Choroid plexus epithelial cell (primary cell): ENCODE results near the gene FCRL1.

ENCODE experiments used
- DNase-seq: peaks from one replicate; pipeline ENCODE4 v3.0.0-alpha.2; 2010; ENCODE audit warnings: low read depth
- H3K4me3 ChIP-seq: 2 replicates; pipeline ENCODE4 v1.5.1; 2011; ENCODE audit warnings: low read depth, mild to moderate bottlenecking, control low read depth, low read length, moderate library complexity
- TF ChIP-seq, protein P1 (sequence below): conservative IDR thresholded peaks from 2 replicates; pipeline ENCODE4 v1.5.1; 2011; ENCODE audit warnings: low read depth, mild to moderate bottlenecking, control low read depth, inconsistent platforms, low read length, moderate library complexity

Gene FCRL1

DNA sequence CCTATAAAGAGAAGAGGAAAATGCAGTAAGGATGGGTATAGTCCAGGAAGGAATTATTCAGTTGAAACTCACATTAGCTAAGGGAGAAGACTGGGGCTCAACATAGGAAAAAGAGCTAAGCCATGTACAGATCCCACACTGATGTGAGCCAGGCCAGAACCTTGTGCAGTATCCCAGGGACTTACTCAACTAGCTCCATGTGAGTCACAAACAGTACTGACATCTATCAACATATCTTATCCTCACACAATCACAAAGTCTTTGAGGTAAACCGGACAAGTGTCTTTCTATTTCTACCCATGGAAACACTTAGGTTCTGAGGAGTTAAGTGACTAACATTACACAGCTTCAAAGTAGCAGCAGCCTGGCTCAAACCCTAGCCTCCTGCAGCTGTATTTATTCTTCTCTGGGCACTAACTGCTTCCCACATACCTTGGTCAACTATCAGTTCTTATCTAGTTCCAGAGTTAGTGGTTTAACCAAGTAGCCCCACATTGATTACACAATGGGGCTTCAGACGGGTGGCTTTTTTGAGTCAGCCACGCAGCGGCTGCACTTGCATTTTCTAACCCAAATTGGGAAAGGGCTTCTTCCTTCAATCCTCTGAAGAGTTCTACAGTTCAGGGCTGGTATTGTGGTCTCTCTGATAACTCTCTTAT, 12.2 kb upstream of the FCRL1 start:
- no peak overlapping the region for H3K4me3 ChIP-seq
- TF ChIP-seq, protein P1, sequence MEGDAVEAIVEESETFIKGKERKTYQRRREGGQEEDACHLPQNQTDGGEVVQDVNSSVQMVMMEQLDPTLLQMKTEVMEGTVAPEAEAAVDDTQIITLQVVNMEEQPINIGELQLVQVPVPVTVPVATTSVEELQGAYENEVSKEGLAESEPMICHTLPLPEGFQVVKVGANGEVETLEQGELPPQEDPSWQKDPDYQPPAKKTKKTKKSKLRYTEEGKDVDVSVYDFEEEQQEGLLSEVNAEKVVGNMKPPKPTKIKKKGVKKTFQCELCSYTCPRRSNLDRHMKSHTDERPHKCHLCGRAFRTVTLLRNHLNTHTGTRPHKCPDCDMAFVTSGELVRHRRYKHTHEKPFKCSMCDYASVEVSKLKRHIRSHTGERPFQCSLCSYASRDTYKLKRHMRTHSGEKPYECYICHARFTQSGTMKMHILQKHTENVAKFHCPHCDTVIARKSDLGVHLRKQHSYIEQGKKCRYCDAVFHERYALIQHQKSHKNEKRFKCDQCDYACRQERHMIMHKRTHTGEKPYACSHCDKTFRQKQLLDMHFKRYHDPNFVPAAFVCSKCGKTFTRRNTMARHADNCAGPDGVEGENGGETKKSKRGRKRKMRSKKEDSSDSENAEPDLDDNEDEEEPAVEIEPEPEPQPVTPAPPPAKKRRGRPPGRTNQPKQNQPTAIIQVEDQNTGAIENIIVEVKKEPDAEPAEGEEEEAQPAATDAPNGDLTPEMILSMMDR: no peak
- DNase-seq: no peak

DNA sequence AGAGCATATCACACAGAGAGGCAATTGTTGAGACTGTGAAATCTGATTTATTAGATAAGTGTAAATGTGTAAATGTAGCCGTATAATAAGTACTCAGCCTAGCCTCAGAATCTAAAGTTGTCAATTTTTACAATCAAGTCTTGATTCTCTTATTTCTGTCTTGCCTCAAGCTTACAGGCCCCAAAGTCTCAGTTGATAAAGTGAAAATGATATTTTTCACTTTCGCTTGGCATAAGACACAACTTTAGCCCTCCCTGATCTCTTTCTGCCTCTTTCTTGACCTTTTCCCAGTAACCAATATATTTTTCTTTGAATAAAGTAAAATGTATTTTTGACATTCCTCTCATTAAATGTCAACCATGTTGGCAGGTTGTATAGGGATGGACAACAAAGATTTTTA, 11.0 kb upstream of the FCRL1 start:
- TF ChIP-seq, protein P1: no peak
- H3K4me3 ChIP-seq: no peak overlapping the region
- no peak for DNase-seq

DNA sequence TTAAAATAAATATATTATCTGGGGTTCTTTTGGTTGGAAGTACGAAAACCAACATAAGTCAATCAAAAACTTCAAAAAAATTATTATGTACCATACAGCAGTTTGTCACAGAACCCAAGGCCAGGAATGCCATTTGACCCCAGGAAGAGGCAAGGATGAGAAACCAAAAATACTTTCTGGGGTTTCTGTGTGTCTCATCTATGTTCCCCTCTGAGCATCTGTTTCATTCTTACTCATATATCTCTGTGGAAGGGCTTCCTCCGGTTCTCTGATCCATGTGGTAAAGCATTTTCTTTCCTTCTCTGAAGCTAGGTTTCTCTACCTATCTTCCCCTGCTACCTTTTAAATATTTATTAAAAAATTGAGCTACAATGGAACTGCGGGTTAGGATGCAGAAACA, 9.8 kb upstream of the FCRL1 start:
- no peak for DNase-seq
- no peak overlapping the region for H3K4me3 ChIP-seq
- TF ChIP-seq, protein P1: no peak

DNA sequence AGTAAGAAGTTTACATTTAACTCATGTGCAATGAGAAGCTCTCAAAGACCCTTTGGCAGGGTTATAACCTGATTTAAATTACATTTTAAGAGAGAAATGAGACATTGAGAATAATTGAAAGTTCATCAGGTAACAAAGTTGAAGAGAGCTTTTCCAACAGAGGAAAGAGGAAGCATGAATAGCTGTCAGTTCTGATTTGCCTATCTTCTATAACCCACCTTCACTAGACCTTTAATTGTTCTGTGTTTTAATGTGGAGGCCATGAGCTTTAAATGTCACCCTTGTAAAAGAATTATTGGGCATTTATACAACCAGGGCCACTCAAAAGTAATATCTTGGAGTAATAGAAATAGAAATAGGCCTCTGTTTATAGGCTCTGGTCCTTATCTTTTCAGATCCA, 9.3 kb upstream of the FCRL1 start:
- H3K4me3 ChIP-seq: no peak overlapping the region
- TF ChIP-seq, protein P1: no peak
- no peak for DNase-seq

DNA sequence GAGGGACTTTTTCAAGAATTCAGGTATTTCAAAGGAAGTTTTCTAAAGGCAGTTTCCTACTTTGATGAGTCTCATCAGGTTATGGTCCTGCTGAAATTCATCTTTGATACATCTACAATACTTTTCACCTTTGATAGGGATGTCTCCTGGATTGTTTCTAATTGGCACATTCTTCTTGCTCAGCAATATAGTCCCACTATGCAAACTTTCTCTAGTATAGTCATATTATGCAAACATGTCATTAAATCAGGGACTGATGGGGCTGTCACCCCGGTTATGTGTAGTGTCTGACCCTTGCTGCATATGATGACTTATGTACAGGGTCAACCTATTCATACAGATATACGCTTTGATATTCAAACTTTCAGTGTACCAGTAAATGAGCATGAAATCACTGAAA, 379 bp upstream of the FCRL1 start:
- DNase-seq: no peak
- TF ChIP-seq, protein P1: no peak
- H3K4me3 ChIP-seq: no peak overlapping the region

DNA sequence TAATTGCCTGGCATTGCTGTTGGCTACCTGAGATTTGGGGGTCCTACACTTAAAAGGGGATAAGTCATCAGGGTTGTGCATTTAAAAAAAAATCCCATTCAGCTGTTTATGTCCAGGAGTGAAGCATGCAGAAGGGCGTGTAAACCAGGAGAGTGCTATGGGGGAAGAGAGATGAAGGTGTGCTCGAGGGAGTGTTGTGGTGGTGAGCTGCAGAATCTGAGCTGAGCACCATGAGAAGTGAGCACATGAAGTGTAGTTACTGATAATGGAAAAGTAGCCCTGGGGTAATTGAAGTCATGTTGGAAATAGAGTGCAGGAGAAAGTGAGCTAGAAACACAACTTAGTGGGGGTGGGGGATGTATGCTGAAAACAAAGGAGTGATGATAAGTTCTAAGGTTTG, 705 bp downstream of the FCRL1 start:
- TF ChIP-seq, protein P1: no peak
- no peak for DNase-seq
- H3K4me3 ChIP-seq: no peak overlapping the region

DNA sequence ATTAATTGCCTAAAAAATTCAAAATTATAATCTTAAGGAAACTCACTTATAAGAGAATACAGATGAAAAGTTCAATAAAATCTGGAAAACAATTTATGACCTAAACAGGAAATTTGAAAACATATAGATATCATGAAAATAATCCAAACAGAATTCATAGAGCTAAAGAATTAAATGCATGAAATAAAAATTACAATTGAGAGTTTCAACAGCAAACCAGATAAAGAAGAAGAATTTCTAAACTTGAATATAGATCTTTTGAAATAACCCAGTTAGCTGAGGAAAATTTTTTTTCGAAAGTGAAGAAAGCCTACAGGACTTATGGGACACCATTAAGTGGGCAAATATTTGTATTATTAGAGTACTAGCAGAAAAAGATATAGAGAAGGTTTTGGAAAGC, 6.7 kb downstream of the FCRL1 start:
- H3K4me3 ChIP-seq: no peak overlapping the region
- TF ChIP-seq, protein P1: no peak
- no peak for DNase-seq
